SKM-1 treated with dmso at 0.1 percent for 144 hours (cell line): ENCODE measurements around the gene CD52.
A peak's percentile ranks its signal among the peaks of the same experiment; 100 is the strongest.
"Not testable (repeated sequence)": the region's sequence is repeated elsewhere in the genome, so short reads cannot be mapped to it uniquely, and the experiment has no call there.

Experiments used
- DNase-seq: peaks from one replicate; lab custom pipeline; 2025; ENCODE audit not compliant: unreplicated experiment; lab: John Stamatoyannopoulos, UW

CD52 gene

DNA sequence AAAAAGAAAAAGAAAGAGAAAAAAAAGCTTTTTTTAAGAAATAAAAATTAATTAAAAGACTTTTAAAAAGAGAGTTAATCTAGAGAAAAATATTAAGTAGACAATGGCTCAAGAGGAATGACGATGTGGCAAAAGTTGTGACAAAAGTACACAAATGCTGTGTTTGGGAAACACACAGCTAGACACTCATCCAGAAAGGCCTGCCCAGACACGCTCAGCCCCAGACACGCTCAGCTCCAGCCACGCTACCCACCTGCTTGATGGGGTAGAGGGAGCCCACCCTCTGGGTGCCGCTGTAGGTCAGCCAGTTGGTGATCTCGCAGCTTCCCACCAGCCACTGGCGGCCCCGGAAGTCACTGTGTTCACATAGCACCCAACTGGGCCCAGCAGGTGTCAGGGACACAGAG is 10.2 kb downstream of the CD52 start:
- DNase-seq: no peak

DNA sequence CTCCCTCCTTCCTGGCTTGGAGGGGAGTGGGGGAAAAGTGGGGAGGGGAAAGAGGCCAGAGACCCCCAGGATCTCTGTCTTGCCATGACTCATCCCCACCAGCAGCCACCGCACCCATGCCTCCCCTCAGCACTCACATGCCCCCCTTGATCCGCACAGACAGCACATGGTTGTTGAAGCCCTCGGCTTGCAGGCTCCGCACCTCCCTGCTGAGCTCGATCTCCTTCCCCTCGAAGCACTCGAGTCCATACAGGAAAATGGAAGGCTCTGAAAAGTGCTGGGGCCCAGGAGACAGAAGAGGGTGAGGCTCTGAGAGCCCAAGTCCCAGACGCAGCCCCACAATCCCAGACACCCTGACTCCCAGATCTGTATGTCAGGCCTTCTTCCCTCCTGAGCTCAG is 10.8 kb downstream of the CD52 start:
- no peak for DNase-seq

DNA sequence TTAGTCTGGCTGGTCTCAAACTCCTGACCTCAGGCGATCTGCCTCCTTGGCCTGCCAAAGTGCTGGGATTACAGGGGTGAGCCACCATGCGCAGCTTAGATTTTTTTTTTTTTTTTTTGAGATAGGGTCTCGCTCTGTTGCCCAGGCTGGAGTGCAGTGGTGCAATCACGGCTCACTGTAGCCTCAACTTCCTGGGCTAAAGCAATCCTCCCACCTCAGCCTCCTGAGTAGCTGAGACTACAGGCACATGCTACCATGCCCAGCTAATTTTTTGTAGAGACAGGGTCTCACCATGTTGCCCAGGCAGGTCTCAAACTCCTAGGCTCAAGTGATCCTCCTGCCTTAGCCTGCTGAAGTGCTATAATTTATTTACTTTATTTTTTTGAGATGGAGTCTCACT is 11.6 kb downstream of the CD52 start:
- not testable (repeated sequence) for DNase-seq

DNA sequence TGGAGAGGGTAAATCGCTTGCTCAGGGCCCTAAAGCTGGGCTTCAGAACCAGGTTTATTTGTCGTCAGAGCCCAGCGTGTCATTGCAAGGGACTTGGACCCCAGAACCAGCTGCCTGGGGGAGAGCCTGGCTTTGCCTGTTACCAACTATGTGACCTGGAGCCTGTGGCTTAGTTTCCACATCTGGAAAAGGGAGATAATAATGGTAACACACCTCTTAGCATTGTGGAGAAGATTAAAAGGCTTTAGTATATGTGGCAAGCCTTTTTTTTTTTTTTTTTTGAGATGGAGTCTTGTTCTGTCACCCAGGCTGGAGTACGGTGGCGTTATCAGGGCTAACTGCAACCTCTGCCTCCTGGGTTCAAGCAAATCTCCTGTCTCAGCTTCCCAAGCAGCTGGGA is 12.5 kb downstream of the CD52 start:
- no peak for DNase-seq

DNA sequence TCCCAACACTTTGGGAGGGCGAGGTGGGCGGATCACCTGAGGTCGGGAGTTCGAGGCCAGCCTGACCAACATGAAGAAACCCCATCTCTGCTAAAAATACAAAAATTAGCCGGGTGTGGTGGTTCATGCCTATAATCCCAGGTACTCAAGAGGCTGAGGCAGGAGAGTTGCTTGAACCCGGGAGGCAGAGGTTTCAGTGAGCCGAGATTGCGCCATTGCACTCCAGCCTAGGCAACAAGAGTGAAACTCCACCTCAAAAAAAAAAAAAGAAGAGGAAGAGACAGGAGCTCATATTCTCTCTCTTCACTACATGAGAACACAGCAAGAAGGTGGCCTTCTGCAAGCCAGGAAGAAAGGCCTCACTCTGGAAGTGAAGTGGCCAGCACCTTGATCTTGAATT is 15.6 kb downstream of the CD52 start:
- peak; percentile 56 for DNase-seq

DNA sequence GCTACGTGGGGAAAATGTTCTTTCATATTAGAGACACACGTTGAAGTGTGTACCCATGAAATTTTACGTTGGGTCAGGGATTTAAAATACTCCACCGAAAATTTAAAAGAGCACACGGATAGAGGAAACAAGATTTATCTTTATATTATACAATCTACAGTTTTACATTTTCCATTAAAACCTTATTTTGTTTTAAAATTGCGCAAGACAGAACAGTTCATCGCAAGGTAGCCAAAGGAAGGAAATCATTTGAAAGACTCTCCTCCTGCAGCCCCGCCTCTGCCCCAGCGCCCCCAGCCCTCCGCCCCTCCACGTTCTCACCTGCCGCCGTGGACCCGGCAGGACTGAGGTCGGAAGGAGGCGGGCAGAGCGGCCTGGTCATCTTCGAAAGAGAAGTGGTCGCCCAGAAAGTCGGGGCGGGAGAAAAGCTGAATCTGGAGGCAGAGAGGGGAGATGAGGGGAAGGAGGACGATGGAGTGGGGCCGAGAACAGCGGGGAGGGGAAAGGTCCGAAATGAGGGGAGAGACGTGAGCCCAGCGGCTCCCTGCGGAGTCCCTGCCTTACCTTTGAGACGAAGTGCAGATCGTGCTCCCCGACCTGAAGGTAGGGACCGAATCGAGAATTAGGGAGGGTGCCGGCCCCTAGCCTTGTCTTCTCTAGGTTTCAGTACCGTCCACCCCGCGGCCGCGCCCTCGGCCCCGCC is 18.2 kb downstream of the CD52 start:
- no peak for DNase-seq

DNA sequence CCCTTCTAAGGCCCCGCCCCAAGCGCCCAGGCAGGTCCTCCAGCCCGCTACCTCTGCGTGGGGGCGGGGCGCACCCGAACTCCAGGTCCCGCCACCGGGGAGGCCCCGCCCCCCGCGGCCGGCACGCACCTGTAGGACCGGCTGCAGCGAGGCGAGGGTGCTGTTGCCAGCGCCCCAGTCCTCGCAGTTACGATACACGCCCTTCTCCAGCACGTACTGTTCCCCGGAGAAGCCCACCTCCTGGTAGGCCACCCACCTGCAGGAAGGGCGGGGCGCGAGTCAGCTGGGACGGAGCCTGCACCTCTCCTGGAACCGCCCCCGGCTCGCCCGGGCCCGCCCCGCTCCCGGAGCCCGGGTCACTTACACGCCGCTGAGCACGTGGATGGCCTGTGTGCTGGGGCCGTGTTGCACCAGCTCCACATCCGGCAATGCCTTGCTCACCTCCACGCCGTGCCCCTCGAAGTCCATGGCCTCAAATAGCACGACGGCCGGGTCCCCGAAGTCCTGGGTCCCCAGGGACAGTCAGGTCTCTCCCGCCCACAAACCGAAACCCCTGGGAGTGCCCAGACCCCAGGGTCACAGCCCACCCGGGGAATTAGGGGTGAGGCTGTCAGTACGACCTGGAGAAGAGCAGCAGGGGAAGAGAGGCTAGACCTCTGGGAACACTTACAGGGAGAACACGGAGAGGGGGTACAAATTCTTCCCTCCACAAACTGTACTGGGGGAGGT is 18.9 kb downstream of the CD52 start:
- no peak for DNase-seq

DNA sequence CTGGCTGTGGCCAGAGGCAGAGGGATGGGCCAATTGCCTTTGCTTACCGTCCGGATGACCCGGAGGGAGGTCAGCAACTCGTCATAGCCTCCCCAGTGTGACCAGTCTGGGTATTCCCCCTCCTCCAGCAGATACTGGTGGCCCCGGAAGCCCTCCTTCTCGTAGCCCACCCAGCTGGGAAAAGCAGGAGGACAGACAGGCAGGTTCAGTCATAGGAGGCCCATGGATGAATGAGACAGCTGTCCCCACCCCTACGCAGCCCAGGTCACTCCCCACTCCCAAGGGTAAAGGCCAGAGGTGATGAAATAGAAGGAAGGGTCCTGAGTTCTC is 19.4 kb downstream of the CD52 start:
- DNase-seq: no peak

DNA sequence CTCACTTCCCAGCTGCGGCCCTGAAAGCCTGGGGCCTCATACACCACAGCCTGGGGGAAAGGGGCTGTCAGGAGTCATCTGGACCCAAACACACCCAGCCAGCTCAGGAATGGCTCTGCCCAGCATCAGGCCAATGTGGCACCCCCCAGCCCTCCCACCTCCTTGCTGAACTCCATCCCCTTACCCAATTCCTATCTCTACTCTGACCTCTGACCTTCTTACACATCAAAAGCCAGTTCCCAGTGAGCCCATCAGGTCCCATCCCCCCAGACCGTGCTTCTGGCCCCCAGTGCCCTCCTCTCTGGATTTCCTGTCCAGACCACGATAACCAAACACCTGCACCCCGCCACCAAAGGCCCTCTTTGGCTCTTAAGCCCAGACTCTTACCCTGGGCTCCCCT is 19.9 kb downstream of the CD52 start:
- DNase-seq: no peak

DNA sequence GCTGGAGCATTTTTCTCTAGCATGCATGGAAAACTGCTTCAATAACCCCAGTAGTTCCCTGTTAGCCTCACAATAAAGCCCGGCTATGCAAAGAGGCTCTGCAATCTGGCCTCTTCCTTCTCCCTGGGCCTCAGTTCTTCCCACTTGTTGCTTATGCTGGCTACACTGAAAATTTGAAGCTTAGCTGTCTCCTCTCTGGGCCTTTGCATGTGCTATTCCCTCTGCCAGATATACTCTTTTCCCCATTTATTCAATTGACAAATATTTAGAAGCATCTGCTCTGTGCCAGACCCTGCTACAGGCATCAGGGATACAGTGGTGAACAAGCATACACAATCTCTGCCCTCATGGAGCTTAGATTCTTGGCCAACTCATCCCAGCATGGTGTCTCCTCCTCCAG is 20.9 kb downstream of the CD52 start:
- no peak for DNase-seq

DNA sequence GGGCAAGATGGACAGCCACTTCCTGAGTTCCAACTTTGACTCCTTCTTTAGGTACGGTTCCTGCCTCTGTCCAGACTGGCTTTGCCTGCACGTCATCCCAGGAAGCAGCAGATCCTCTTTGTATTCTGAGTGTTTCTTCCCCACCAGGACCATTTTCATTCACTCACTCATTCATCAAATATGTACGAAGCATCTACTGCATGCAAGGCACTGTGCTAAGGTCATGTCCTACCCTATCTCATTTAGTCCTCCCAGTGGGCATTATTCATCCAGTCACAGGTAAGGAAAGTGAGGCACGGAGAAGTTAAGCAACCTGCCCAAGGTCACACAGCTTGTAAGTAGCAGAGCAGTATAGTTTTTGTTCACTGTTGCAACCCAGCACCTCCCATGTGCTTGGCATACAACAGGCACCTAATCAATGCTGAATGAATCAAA is 22.3 kb downstream of the CD52 start:
- no peak for DNase-seq

DNA sequence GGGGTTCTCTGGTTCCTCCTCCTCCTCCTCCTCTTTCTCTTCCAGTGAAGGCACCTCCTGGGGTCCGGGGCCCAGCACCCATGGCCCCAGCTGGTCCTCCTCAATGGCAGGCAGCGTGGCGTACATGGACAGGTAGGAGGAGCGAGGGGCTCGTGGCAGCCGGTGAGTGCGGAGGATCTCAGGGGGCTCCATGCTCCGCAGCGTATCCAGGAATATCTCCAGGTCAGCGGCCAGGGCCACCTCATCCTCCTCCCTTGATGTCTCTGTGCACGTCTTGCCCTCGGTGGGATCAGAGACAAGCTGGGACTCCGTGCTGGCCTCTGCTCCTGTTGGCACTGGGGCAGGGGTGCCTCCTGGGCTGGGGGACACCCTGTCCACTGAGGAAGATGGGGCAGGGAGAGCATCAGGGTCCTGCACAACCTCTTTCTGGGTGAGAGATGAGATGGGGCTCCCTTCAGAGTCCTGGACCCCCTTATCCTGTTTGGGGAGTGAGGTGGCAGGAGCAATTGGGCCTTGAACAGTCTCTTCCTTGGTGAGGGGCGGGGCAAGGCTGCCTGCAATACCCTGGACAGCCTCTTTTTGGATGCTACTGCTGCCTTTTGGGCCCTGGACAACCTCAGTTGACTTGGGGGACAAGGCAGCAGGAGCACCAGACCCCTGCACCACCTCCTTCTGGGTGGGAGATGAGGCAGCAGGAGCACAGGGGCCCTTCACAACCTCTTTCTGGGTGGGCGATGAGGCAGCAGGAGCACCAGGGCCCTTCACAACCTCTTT is 26.6 kb downstream of the CD52 start:
- no peak for DNase-seq

DNA sequence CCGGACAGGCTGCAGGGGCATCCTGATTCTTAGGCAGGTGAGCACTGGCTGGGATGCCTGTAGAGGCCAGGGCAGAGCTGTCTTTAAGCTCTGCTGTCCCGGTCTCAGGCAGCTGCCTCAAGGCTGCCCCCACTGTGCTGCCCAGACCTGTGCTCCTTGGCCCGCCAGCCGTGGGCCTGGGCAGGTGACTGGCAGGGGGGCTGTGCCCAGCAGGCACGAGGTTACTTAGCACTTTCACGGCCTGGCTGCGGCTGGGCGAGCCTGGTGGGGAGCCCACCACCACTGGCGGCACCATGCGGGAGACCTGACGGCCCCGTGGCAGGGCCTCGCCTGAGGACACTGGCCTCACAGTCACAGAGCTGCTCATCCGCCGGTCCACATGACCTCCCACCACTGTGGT is 28.0 kb downstream of the CD52 start:
- no peak for DNase-seq

DNA sequence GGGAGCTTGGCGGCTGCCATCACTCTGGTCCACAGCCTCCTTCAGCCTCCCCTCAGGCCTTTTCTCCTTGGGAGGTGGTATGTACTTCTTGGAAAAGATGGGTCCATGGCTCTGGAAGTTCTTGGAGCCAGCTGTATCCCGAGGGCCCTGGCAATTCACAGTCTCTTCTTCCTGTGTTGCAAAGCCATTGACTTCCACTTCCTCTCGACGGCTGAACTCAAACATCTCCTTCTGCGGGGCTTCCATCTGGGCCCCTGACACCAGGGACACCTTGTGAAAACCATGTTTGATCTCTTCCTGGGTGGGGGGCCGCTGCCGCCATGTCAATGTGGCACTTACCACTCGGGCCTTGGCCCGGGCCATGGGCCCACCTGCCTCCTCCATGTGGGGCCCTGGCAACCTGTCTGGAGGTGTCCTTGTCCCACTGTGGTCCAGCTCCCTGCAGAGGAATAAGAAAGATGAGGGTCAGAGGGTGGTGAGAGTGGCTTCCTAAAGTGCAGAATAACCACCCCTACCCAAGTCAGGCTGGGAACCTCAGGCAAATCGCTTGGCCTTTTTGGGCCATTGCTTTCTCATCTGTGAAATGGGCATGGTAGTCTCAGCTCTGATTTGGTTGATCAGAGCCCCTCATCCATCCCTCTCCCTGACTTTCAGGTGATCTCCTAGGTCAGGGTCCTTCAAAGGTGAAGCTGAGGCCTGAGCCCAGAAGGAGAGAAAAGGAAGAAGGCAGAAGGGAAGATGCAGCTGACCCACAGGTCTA is 28.7 kb downstream of the CD52 start:
- DNase-seq: peak; percentile 4

DNA sequence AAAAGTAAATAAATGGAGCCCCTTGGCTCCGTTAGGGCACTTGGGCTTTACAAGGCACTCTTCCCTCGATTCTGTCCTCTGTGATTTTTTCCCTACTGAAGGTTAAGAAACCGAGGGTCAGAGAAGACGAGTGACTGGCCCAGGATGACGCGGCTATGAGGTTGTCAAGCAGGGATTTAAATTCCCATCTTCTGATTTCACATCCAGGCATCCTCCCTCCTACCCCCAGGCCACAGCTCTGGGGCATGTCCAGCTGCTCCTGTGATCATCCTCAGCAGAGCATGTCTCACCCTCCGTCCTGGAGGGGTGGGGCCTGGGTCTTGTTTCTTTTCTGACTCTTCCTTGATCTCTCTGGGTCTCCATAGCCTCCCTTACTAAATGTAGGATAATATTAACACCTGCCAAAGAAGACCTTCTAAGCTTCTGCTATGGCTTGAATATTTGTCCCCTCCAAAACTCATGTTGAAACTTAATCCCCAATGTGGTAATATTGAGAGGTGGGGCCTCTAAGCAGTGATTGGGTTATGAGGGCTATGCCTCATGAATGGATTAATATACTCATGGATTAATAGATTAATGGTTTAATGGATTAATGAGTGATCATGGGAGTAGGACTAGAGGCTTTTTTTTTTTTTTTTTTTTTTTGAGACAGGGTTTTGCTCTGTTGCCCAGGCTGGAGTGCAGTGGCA is 31.6 kb downstream of the CD52 start:
- DNase-seq: no peak

DNA sequence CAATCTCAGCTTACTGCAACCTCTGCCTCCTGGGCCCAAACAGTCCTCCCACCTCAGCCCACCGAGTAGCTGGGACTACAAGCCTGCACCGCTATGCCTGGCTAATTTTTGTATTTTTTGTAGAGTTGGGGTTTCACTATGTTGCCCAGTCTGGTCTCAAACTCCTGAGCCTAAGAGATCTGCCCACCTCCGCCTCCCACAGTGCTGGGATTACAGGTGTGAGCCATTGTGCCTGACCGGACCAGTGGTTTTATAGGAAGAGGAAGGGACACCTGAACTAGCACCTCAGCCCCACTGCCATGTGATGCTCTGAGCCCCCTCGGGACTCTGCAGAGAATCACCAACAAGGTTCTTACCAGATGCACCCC is 32.1 kb downstream of the CD52 start:
- DNase-seq: no peak

DNA sequence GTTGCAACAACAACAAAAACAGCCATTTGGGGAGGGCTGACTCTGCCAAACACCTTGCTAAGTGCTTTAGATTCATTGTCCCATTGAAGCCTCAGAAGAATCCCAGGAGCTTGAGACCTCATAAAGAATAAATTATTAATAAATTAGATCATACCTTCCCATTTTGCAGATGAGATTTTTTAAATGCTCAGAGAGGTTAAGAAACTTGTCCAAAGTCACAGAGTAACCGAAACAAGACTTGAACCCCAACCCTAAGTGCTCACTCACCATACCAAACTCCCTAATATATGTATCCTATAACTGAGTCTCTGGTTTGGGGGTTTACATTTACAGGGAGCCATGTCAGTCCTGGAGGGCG is 32.6 kb downstream of the CD52 start:
- DNase-seq: no peak

DNA sequence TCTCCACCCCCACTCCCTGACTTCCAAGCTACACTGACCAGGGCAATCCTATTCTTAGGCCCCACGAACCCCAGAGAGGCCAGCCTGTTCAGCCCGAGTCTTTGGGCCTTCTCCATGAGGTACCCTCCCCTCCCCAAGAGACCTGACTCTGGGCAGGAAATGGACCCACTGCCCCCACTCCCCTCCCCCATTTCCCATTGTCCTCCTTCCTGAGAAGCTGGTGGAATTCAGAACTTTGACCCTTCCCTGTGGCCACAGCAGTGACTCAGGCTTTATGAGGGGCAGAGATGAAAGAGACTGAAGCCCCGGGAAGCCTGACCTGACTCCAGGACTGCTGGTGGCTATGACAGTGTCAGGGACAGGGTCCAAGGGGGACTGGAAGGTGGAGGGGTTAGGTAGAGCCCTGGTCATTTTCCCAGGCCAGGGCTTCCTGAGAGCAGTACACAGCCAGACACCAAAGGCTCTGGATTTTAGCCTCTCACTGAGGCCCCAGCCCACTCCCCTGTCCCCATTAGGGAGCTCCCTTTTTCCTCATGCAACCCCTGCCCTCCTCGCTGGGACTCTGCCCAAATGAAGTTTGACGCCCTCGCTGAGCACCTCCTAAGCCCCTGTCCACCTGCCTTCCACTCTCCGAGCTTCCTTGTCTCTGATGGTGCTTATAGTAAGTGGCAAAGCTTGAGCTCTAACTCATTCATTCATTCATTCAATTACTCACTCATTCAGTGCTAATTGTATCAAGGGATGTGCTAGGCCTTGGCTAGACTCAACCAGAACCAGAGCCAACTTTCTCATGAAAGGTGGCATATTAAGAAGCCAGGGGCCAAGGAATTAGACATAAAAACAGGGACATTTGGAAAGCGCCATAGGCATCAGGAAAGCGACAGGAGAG is 33.2 kb downstream of the CD52 start:
- DNase-seq: no peak

DNA sequence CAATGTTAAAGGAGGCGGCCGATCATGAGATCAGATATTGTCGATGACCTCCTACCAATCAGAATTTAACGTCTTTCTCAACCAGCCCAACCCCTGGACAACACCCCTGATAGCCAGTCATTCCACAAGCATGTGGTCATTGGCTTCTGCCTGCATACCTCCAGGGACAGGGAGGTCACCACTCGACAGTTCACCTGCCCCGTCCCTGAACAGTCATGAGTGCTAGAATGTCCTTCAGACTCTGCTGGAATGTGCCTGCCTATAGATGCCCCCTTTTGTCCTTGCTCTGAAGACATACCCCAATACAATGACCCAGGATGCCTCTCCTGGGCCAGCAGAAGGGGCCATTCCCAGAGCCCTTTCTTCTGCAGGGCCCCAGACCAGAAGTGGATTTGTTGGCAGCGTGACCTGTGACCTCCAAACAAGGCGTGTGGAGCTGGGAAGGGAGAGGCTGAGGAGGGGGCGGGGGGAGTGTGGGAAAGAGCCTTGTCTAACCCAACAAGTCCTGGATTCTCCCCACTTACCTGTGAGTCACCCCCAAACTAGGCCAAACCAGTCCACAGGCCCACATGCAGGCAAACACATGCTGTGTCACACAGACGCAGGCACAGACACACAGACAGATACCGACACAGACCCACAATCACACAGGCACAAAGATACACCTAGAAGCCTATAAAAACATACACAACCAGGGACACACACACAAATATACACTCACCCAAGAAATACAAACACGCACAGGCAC is 34.0 kb downstream of the CD52 start:
- no peak for DNase-seq
